GM23338 (cell line): Measurements from ENCODE around the gene KIAA0408. TPM values are rescaled to one million over a fixed set of nuclear protein-coding genes. Genes with fewer than 3 reads are reported as not detected.

ENCODE experiments used
- ATAC-seq: fragments of 200-7000 bp; cut with Tn5 transposase; 3 replicates; pipeline ENCODE4 v1.9.1; 2020
- DNase-seq: peaks from one replicate; pipeline ENCODE4 v3.0.0-alpha.2; 2015; ENCODE audit warnings: low spot score
- H2AFZ ChIP-seq: fragments of 200-600 bp; sonication (generic); 2 replicates; pipeline ENCODE4 v1.8.0; 2016; ENCODE audit warnings: antibody characterized with exemption, mild to moderate bottlenecking, moderate library complexity
- H3F3A ChIP-seq: fragments of 200-600 bp; sonication (generic); replicated peaks from 2 replicates; pipeline ENCODE4 v1.8.0; 2017; ENCODE audit warnings: antibody characterized with exemption, mixed run types, low read depth
- H3K27ac ChIP-seq: fragments of 200-600 bp; sonication (generic); 2 replicates; pipeline ENCODE4 v1.6.1; 2016; ENCODE audit warnings: low read depth
- H3K27me3 ChIP-seq: fragments of 200-600 bp; sonication (generic); 2 replicates; pipeline ENCODE4 v1.8.0; 2016; ENCODE audit warnings: mild to moderate bottlenecking, mixed run types, moderate library complexity; ENCODE audit not compliant: insufficient read depth
- H3K36me3 ChIP-seq: fragments of 200-600 bp; sonication (generic); 2 replicates; pipeline ENCODE4 v1.8.0; 2016; ENCODE audit warnings: mild to moderate bottlenecking; ENCODE audit not compliant: insufficient read depth
- H3K4me1 ChIP-seq: fragments of 200-600 bp; sonication (generic); 2 replicates; pipeline ENCODE4 v1.8.0; 2016; ENCODE audit warnings: mild to moderate bottlenecking, moderate library complexity; ENCODE audit not compliant: insufficient read depth
- H3K4me2 ChIP-seq: fragments of 200-600 bp; sonication (generic); 2 replicates; pipeline ENCODE4 v1.7.1; 2017; ENCODE audit warnings: mixed run types
- H3K4me3 ChIP-seq: fragments of 200-600 bp; sonication (generic); 2 replicates; pipeline ENCODE4 v1.6.1; 2016; ENCODE audit warnings: mixed run types
- H3K79me2 ChIP-seq: fragments of 200-600 bp; sonication (generic); replicated peaks from 2 replicates; pipeline ENCODE4 v1.8.0; 2017; ENCODE audit warnings: mild to moderate bottlenecking; ENCODE audit not compliant: insufficient read depth
- H3K9me2 ChIP-seq: fragments of 200-600 bp; sonication (generic); 2 replicates; pipeline ENCODE4 v1.8.0; 2017; ENCODE audit not compliant: insufficient read depth
- H4K20me1 ChIP-seq: fragments of 200-600 bp; sonication (generic); replicated peaks from 2 replicates; pipeline ENCODE4 v1.8.0; 2017; ENCODE audit warnings: mild to moderate bottlenecking; ENCODE audit not compliant: insufficient read depth
- H3K27ac Mint-ChIP-seq: 2 replicates; pipeline ENCODE4 v1.8.0; 2020; ENCODE audit warnings: inconsistent platforms, mild to moderate bottlenecking, moderate library complexity, mixed read lengths
- H3K27me3 Mint-ChIP-seq: 3 replicates; pipeline ENCODE4 v1.8.0; 2022; ENCODE audit warnings: low read depth, mild to moderate bottlenecking, moderate library complexity, mixed read lengths, inconsistent platforms; ENCODE audit not compliant: insufficient read depth, poor library complexity
- H3K36me3 Mint-ChIP-seq: 3 replicates; pipeline ENCODE4 v1.8.0; 2021; ENCODE audit warnings: low read depth, mild to moderate bottlenecking, inconsistent platforms, moderate library complexity, mixed read lengths
- H3K4me1 Mint-ChIP-seq: 3 replicates; pipeline ENCODE4 v1.8.0; 2020; ENCODE audit warnings: mild to moderate bottlenecking, inconsistent platforms, mixed read lengths
- H3K4me3 Mint-ChIP-seq: 3 replicates; pipeline ENCODE4 v1.8.0; 2021; ENCODE audit warnings: moderate library complexity, mild to moderate bottlenecking, inconsistent platforms, mixed read lengths
- H3K9me3 Mint-ChIP-seq: 3 replicates; pipeline ENCODE4 v1.8.0; 2020; ENCODE audit warnings: moderate library complexity, mild to moderate bottlenecking, inconsistent platforms, mixed read lengths
- CREB1 ChIP-seq: fragments of 250-450 bp; sonication (Bioruptor Pico); IDR thresholded peaks from 2 replicates; pipeline ENCODE4 v1.5.0; 2020; ENCODE audit warnings: low read depth, mild to moderate bottlenecking, moderate library complexity
- EZH2 ChIP-seq: fragments of 200-600 bp; sonication (generic); IDR thresholded peaks from one replicate; pipeline ENCODE4 v1.8.0; 2017; ENCODE audit warnings: antibody characterized with exemption, mild to moderate bottlenecking, low read depth; ENCODE audit not compliant: unreplicated experiment
- EZH2phosphoT487 ChIP-seq: fragments of 200-600 bp; sonication (generic); IDR thresholded peaks from one replicate; pipeline ENCODE4 v1.8.1; 2018; ENCODE audit warnings: antibody characterized with exemption; ENCODE audit not compliant: unreplicated experiment
- JUNB ChIP-seq: IDR thresholded peaks from one replicate; pipeline ENCODE4 v1.6.1; 2016; ENCODE audit warnings: antibody characterized with exemption; ENCODE audit not compliant: unreplicated experiment
- NANOG ChIP-seq: IDR thresholded peaks from 2 replicates; pipeline ENCODE4 v1.6.1; 2016; ENCODE audit warnings: antibody characterized with exemption, borderline replicate concordance
- POLR2AphosphoS5 ChIP-seq: IDR thresholded peaks from 2 replicates; pipeline ENCODE4 v1.6.1; 2016; ENCODE audit warnings: antibody characterized with exemption, low read depth
- STAT1 ChIP-seq: IDR thresholded peaks from one replicate; pipeline ENCODE4 v1.6.1; 2016; ENCODE audit warnings: antibody characterized with exemption; ENCODE audit not compliant: unreplicated experiment
- ZNF114 ChIP-seq: fragments of 250-450 bp; sonication (Bioruptor Pico); IDR thresholded peaks from 2 replicates; pipeline ENCODE4 v1.5.0; 2020; ENCODE audit warnings: mild to moderate bottlenecking, moderate library complexity
- ZNF331 ChIP-seq: fragments of 250-450 bp; sonication (Bioruptor Pico); IDR thresholded peaks from 2 replicates; pipeline ENCODE4 v1.5.0; 2020; ENCODE audit warnings: low read depth, mild to moderate bottlenecking, moderate library complexity
- polyA plus RNA-seq: library from polyadenylated mRNA; unstranded; fragments of >200 nt; fragmentation: Nextera tagmentation; extraction: Ambion mirVana; gene quantifications from 2 replicates; pipeline ENCODE4 v1.2.1, GENCODE V29; 2016
- total RNA-seq: library from RNA; depleted of rRNA; stranded (reverse); fragments of >200 nt; shearing (Covaris generic); gene quantifications from 2 replicates; pipeline ENCODE4 v1.2.3, GENCODE V29; 2014
- TF ChIP-seq, protein P1 (sequence below): IDR thresholded peaks from 2 replicates; pipeline ENCODE4 v1.6.1; 2016; ENCODE audit warnings: antibody characterized with exemption
- TF ChIP-seq, protein P2 (sequence below): IDR thresholded peaks from one replicate; pipeline ENCODE4 v1.6.1; 2018; ENCODE audit warnings: antibody characterized with exemption; ENCODE audit not compliant: unreplicated experiment
- TF ChIP-seq, protein P3 (sequence below): fragments of 250-450 bp; sonication (Bioruptor Pico); IDR thresholded peaks from 2 replicates; pipeline ENCODE4 v1.5.0; 2020; ENCODE audit warnings: mild to moderate bottlenecking, moderate library complexity
- TF ChIP-seq, protein P4 (sequence below), 2 experiments: fragments of 200-600 bp in 1 of 2; sonication (generic) in 1 of 2; conservative IDR thresholded peaks; 2 replicates each; pipeline versions ENCODE4 v1.5.1 to v1.6.1; 2016 to 2017; ENCODE audit warnings: antibody characterized with exemption in 2 of 2, low read depth in 2 of 2, mild to moderate bottlenecking in 2 of 2, moderate library complexity in 1 of 2

Gene KIAA0408
- total and polyA plus RNA-seq, 2 experiments from 2014 or later: 4.0 to 9.1 TPM

DNA sequence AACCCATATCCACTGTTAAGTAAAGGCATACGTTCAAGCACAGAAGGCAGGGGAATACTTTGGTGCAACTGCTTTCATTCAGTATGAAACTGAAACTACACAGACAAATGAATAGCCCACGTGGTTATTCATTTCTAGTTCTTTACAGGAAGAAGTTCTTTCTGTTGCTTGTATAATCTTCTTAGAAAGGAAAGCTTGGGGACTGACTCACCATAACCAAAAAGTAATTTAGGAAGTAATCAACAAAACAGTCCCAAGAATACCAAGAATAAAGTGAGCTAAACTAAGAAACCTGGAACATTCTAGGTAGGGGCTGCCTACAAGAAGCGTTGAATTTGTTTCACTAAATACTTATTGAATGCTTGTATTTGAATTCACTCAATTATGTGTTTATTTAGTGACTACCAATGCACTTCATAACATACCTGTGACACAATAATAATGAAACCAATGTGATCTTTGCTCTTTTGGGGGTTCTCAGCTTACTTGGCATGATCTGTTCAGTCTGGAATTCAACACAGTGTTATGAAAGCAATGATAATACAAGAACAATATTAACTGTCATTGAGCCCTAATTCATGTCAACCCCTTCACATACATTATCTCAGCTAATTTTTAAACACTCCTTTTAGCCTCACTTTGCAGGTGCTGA is 25.1 kb upstream of the KIAA0408 start:
- TF ChIP-seq, protein P1, sequence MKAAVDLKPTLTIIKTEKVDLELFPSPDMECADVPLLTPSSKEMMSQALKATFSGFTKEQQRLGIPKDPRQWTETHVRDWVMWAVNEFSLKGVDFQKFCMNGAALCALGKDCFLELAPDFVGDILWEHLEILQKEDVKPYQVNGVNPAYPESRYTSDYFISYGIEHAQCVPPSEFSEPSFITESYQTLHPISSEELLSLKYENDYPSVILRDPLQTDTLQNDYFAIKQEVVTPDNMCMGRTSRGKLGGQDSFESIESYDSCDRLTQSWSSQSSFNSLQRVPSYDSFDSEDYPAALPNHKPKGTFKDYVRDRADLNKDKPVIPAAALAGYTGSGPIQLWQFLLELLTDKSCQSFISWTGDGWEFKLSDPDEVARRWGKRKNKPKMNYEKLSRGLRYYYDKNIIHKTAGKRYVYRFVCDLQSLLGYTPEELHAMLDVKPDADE: no peak
- TF ChIP-seq, protein P2, sequence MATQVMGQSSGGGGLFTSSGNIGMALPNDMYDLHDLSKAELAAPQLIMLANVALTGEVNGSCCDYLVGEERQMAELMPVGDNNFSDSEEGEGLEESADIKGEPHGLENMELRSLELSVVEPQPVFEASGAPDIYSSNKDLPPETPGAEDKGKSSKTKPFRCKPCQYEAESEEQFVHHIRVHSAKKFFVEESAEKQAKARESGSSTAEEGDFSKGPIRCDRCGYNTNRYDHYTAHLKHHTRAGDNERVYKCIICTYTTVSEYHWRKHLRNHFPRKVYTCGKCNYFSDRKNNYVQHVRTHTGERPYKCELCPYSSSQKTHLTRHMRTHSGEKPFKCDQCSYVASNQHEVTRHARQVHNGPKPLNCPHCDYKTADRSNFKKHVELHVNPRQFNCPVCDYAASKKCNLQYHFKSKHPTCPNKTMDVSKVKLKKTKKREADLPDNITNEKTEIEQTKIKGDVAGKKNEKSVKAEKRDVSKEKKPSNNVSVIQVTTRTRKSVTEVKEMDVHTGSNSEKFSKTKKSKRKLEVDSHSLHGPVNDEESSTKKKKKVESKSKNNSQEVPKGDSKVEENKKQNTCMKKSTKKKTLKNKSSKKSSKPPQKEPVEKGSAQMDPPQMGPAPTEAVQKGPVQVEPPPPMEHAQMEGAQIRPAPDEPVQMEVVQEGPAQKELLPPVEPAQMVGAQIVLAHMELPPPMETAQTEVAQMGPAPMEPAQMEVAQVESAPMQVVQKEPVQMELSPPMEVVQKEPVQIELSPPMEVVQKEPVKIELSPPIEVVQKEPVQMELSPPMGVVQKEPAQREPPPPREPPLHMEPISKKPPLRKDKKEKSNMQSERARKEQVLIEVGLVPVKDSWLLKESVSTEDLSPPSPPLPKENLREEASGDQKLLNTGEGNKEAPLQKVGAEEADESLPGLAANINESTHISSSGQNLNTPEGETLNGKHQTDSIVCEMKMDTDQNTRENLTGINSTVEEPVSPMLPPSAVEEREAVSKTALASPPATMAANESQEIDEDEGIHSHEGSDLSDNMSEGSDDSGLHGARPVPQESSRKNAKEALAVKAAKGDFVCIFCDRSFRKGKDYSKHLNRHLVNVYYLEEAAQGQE: no peak
- TF ChIP-seq EZH2 (no peak), EZH2phosphoT487 (no peak), JUNB (no peak), ZNF114 (CRISPR knock-in tag) (no peak), NANOG (no peak), POLR2AphosphoS5 (no peak), CREB1 (CRISPR knock-in tag) (no peak), STAT1 (no peak), ZNF331 (CRISPR knock-in tag) (no peak)
- TF ChIP-seq, protein P3, sequence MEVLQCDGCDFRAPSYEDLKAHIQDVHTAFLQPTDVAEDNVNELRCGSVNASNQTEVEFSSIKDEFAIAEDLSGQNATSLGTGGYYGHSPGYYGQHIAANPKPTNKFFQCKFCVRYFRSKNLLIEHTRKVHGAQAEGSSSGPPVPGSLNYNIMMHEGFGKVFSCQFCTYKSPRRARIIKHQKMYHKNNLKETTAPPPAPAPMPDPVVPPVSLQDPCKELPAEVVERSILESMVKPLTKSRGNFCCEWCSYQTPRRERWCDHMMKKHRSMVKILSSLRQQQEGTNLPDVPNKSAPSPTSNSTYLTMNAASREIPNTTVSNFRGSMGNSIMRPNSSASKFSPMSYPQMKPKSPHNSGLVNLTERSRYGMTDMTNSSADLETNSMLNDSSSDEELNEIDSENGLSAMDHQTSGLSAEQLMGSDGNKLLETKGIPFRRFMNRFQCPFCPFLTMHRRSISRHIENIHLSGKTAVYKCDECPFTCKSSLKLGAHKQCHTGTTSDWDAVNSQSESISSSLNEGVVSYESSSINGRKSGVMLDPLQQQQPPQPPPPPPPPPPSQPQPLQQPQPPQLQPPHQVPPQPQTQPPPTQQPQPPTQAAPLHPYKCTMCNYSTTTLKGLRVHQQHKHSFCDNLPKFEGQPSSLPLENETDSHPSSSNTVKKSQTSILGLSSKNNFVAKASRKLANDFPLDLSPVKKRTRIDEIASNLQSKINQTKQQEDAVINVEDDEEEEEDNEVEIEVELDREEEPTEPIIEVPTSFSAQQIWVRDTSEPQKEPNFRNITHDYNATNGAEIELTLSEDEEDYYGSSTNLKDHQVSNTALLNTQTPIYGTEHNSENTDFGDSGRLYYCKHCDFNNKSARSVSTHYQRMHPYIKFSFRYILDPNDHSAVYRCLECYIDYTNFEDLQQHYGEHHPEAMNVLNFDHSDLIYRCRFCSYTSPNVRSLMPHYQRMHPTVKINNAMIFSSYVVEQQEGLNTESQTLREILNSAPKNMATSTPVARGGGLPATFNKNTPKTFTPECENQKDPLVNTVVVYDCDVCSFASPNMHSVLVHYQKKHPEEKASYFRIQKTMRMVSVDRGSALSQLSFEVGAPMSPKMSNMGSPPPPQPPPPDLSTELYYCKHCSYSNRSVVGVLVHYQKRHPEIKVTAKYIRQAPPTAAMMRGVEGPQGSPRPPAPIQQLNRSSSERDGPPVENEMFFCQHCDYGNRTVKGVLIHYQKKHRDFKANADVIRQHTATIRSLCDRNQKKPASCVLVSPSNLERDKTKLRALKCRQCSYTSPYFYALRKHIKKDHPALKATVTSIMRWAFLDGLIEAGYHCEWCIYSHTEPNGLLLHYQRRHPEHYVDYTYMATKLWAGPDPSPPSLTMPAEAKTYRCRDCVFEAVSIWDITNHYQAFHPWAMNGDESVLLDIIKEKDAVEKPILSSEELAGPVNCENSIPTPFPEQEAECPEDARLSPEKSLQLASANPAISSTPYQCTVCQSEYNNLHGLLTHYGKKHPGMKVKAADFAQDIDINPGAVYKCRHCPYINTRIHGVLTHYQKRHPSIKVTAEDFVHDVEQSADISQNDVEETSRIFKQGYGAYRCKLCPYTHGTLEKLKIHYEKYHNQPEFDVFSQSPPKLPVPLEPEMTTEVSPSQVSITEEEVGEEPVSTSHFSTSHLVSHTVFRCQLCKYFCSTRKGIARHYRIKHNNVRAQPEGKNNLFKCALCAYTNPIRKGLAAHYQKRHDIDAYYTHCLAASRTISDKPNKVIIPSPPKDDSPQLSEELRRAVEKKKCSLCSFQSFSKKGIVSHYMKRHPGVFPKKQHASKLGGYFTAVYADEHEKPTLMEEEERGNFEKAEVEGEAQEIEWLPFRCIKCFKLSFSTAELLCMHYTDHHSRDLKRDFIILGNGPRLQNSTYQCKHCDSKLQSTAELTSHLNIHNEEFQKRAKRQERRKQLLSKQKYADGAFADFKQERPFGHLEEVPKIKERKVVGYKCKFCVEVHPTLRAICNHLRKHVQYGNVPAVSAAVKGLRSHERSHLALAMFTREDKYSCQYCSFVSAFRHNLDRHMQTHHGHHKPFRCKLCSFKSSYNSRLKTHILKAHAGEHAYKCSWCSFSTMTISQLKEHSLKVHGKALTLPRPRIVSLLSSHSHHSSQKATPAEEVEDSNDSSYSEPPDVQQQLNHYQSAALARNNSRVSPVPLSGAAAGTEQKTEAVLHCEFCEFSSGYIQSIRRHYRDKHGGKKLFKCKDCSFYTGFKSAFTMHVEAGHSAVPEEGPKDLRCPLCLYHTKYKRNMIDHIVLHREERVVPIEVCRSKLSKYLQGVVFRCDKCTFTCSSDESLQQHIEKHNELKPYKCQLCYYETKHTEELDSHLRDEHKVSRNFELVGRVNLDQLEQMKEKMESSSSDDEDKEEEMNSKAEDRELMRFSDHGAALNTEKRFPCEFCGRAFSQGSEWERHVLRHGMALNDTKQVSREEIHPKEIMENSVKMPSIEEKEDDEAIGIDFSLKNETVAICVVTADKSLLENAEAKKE (CRISPR knock-in tag): no peak
- TF ChIP-seq, protein P4, sequence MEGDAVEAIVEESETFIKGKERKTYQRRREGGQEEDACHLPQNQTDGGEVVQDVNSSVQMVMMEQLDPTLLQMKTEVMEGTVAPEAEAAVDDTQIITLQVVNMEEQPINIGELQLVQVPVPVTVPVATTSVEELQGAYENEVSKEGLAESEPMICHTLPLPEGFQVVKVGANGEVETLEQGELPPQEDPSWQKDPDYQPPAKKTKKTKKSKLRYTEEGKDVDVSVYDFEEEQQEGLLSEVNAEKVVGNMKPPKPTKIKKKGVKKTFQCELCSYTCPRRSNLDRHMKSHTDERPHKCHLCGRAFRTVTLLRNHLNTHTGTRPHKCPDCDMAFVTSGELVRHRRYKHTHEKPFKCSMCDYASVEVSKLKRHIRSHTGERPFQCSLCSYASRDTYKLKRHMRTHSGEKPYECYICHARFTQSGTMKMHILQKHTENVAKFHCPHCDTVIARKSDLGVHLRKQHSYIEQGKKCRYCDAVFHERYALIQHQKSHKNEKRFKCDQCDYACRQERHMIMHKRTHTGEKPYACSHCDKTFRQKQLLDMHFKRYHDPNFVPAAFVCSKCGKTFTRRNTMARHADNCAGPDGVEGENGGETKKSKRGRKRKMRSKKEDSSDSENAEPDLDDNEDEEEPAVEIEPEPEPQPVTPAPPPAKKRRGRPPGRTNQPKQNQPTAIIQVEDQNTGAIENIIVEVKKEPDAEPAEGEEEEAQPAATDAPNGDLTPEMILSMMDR (conservative IDR thresholded peaks at IDR 0.05; ENCODE audit: low read depth in 2 of 2): no peak
- peaks cover 59% of the 10 kb centered on the region for H3K4me1 ChIP-seq
- Mint-ChIP-seq H3K27ac (peak overlapping the region; percentile 98), H3K9me3 (no peaks in the 10 kb centered on the region), H3K4me3 (no peak overlapping the region), H3K36me3 (peaks cover 19% of the 10 kb centered on the region), H3K4me1 (peaks cover 74% of the 10 kb centered on the region), H3K27me3 (no peaks in the 10 kb centered on the region)
- H3K27ac ChIP-seq: peak overlapping the region; percentile 94
- ATAC-seq (no peak), DNase-seq (no peak)
- no peaks in the 10 kb centered on the region for H3K79me2 ChIP-seq
- no peaks in the 10 kb centered on the region for H3K36me3 ChIP-seq
- H2AFZ ChIP-seq: no peak overlapping the region
- H4K20me1 ChIP-seq: no peaks in the 10 kb centered on the region
- H3F3A ChIP-seq: no peaks in the 10 kb centered on the region
- peak overlapping the region; percentile 23 for H3K4me3 ChIP-seq
- H3K4me2 ChIP-seq: peak overlapping the region; percentile 56
- H3K27me3 ChIP-seq: no peaks in the 10 kb centered on the region
- no peaks in the 10 kb centered on the region for H3K9me2 ChIP-seq
